OCI-LY7 (cell line): ENCODE data around the gene CHST8. TPM values are rescaled to one million over a fixed set of nuclear protein-coding genes. Genes with fewer than 3 reads are reported as not detected.

ENCODE experiments used
- BruUV-seq: library from RNA; stranded (reverse); fragments of 400-500 nt; replicated peaks from 2 replicates; lab custom pipeline; 2021; lab: Mats Ljungman, UMichigan
- CTCF ChIA-PET: fragments of 300-600 bp; sonication (Branson Sonifier 250); formaldehyde crosslinking; loops from one replicate; lab custom pipeline; 2022; ENCODE audit warnings: antibody characterized with exemption; ENCODE audit not compliant: unreplicated experiment; lab: Charles Lee
- POLR2A ChIA-PET: fragments of 300-600 bp; sonication (Branson Sonifier 250); formaldehyde crosslinking; loops from one replicate; lab custom pipeline; 2022; ENCODE audit warnings: antibody characterized with exemption; lab: Charles Lee
- DNase-seq: peaks from one replicate; pipeline ENCODE4 v3.0.0-alpha.2; 2015; ENCODE audit warnings: low spot score
- H2AFZ ChIP-seq: fragments of 200-600 bp; sonication (generic), shearing (Covaris generic); 2 replicates; pipeline ENCODE4 v1.6.1; 2014; ENCODE audit warnings: mild to moderate bottlenecking, antibody characterized with exemption, low read length, moderate library complexity
- H3K27ac ChIP-seq: fragments of 200-600 bp; sonication (generic); 2 replicates; pipeline ENCODE4 v1.5.1; 2014; ENCODE audit warnings: mixed run types, low read depth, mild to moderate bottlenecking, moderate library complexity, low read length, inconsistent platforms; ENCODE audit not compliant: poor library complexity, severe bottlenecking
- H3K36me3 ChIP-seq: fragments of 200-600 bp; sonication (generic); 2 replicates; pipeline ENCODE4 v1.6.1; 2014; ENCODE audit warnings: mild to moderate bottlenecking, antibody characterized with exemption, low read length, moderate library complexity, mixed read lengths; ENCODE audit not compliant: insufficient read depth
- H3K4me1 ChIP-seq: fragments of 200-600 bp; sonication (generic); 2 replicates; pipeline ENCODE4 v1.5.1; 2014; ENCODE audit warnings: mild to moderate bottlenecking, low read length; ENCODE audit not compliant: insufficient read depth, poor library complexity, severe bottlenecking
- H3K4me2 ChIP-seq: fragments of 200-600 bp; sonication (generic); 2 replicates; pipeline ENCODE4 v1.6.1; 2014; ENCODE audit warnings: mild to moderate bottlenecking, low read length
- H3K4me3 ChIP-seq: fragments of 200-600 bp; sonication (generic); 2 replicates; pipeline ENCODE4 v1.5.1; 2014; ENCODE audit warnings: mild to moderate bottlenecking, low read depth, low read length; ENCODE audit not compliant: poor library complexity, severe bottlenecking
- H3K79me2 ChIP-seq: fragments of 200-600 bp; sonication (generic); 2 replicates; pipeline ENCODE4 v1.6.1; 2016; ENCODE audit warnings: low read depth, mild to moderate bottlenecking, low read length, moderate library complexity, mixed read lengths; ENCODE audit not compliant: insufficient read depth
- H3K9me2 ChIP-seq: fragments of 200-600 bp; sonication (generic); 2 replicates; pipeline ENCODE4 v1.6.1; 2016; ENCODE audit warnings: mild to moderate bottlenecking, low read length, mixed read lengths; ENCODE audit not compliant: insufficient read depth
- H3K9me3 ChIP-seq: fragments of 200-600 bp; sonication (generic); 2 replicates; pipeline ENCODE4 v1.6.1; 2014; ENCODE audit warnings: mild to moderate bottlenecking, mixed run types, low read length, mixed read lengths
- H4K20me1 ChIP-seq: fragments of 200-600 bp; sonication (generic); 2 replicates; pipeline ENCODE4 v1.6.1; 2014; ENCODE audit warnings: mild to moderate bottlenecking, antibody characterized with exemption, low read length, moderate library complexity, mixed read lengths; ENCODE audit not compliant: insufficient read depth
- EZH2phosphoT487 ChIP-seq: fragments of 200-600 bp; sonication (generic); IDR thresholded peaks from 2 replicates; pipeline ENCODE4 v1.6.1; 2018; ENCODE audit warnings: low read depth, borderline replicate concordance, mild to moderate bottlenecking, mixed run types, antibody characterized with exemption, low read length, moderate library complexity, mixed read lengths
- intact Hi-C: fragments of 100-400 bp; cut with micrococcal nuclease; formaldehyde crosslinking; loops from one replicate; pipeline ENCODE4 v1.10.0; 2022; ENCODE audit not compliant: unreplicated experiment
- total RNA-seq, 2 experiments: library from RNA; depleted of rRNA in 1 of 2; stranded (reverse); fragments of >200 nt in 1 of 2; shearing (Covaris generic) in 1 of 2; gene quantifications; 2 replicates each; pipeline ENCODE4 v1.2.3, GENCODE V29; 2014 to 2022
- TF ChIP-seq, protein P1 (sequence below): fragments of 200-600 bp; sonication (generic); conservative IDR thresholded peaks from 2 replicates; pipeline ENCODE4 v1.5.1; 2014; ENCODE audit warnings: mild to moderate bottlenecking, antibody characterized with exemption, low read length, moderate library complexity, mixed read lengths

The CHST8 gene
- total RNA-seq, 2 experiments from 2014 or later, result not detected

DNA sequence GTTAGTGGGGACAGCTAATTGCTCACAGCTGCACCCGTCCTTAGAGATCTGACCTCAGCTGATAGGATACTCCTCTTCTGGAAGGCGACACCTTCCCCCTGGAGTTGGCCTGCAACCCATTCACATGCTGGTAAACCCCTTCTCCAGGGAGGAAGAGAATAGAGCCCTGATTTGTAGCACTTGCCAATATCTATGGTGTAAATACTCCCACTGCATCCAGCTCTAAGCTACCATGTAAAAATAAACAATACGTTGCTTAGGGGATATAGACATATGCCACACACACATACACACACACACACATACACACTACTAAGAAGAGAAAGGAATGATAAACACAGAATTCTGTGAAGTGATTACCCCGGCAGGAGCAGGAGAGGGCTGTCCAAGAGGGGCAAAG is 125.5 kb downstream of the CHST8 start:
- no peak overlapping the region for H3K4me2 ChIP-seq
- DNase-seq, result no peak
- no peaks in the 10 kb centered on the region for H3K36me3 ChIP-seq
- H2AFZ ChIP-seq, result no peak overlapping the region
- H3K9me3 ChIP-seq, result no peaks in the 10 kb centered on the region
- no TSS peak for BruUV-seq
- TF ChIP-seq EZH2phosphoT487, result no peak
- TF ChIP-seq, protein P1, sequence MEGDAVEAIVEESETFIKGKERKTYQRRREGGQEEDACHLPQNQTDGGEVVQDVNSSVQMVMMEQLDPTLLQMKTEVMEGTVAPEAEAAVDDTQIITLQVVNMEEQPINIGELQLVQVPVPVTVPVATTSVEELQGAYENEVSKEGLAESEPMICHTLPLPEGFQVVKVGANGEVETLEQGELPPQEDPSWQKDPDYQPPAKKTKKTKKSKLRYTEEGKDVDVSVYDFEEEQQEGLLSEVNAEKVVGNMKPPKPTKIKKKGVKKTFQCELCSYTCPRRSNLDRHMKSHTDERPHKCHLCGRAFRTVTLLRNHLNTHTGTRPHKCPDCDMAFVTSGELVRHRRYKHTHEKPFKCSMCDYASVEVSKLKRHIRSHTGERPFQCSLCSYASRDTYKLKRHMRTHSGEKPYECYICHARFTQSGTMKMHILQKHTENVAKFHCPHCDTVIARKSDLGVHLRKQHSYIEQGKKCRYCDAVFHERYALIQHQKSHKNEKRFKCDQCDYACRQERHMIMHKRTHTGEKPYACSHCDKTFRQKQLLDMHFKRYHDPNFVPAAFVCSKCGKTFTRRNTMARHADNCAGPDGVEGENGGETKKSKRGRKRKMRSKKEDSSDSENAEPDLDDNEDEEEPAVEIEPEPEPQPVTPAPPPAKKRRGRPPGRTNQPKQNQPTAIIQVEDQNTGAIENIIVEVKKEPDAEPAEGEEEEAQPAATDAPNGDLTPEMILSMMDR, result no peak
- H3K9me2 ChIP-seq, result no peaks in the 10 kb centered on the region
- CTCF ChIA-PET, result no interaction called here
- intact Hi-C loops, result no loop called here
- no peaks in the 10 kb centered on the region for H3K79me2 ChIP-seq
- no peak overlapping the region for H3K4me3 ChIP-seq
- POLR2A ChIA-PET, result no interaction called here
- H3K27ac ChIP-seq, result no peak overlapping the region
- no peaks in the 10 kb centered on the region for H4K20me1 ChIP-seq
- no peaks in the 10 kb centered on the region for H3K4me1 ChIP-seq

DNA sequence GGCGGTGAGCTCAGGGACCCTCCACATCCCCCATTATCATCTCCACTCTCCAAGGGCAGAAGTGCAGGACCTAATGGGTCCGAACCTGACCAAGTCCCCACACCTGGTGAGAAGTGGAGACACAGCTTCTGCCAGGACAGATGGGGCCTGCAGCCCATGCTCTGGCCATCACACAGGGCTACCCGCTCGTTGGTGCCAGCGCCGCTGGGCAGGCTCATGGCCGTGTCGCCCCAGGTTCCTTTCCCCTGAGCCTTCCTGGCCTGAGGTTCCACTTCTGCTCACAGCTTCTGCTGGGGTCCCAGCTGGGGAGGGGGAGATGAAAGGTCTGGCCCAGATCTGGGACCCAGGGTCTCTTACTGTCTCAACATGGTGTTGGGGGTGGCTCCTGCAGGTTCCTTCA is 126.5 kb downstream of the CHST8 start:
- intact Hi-C loops, result no loop called here
- Histone ChIP-seq H4K20me1 (no peaks in the 10 kb centered on the region), H3K27ac (no peak overlapping the region), H3K4me2 (no peak overlapping the region), H3K79me2 (no peaks in the 10 kb centered on the region), H3K36me3 (no peaks in the 10 kb centered on the region), H3K9me2 (no peaks in the 10 kb centered on the region), H3K4me3 (no peak overlapping the region), H2AFZ (no peak overlapping the region), H3K4me1 (no peaks in the 10 kb centered on the region), H3K9me3 (no peaks in the 10 kb centered on the region)
- POLR2A ChIA-PET, result no interaction called here
- CTCF ChIA-PET, result no interaction called here
- no TSS peak for BruUV-seq
- TF ChIP-seq, protein P1, result no peak
- TF ChIP-seq EZH2phosphoT487, result no peak
- no peak for DNase-seq

DNA sequence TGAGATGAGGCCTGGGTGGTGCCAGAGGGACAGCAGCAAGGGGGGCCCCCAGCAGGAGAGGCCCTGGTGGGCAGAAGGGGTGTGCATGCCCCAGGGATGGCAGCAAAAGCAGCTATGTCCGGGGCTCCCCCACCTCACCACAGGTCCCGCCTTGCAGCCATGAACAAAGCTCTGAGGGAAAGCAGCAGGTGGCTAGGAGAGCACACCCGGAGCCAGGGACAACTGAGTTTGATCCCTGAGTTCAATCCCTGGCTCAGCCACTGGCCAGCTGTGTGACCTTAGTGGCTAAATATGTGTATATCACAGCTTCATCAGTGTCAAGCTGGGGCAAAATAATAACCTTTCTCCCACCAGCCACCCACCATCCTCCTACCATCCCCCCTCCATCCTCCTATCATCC is 127.3 kb downstream of the CHST8 start:
- DNase-seq, result no peak
- H4K20me1 ChIP-seq, result no peaks in the 10 kb centered on the region
- intact Hi-C loops, result no loop called here
- no peaks in the 10 kb centered on the region for H3K36me3 ChIP-seq
- CTCF ChIA-PET, result no interaction called here
- H3K9me2 ChIP-seq, result no peaks in the 10 kb centered on the region
- TF ChIP-seq, protein P1, result no peak
- no peak for TF ChIP-seq EZH2phosphoT487
- H3K27ac ChIP-seq, result no peak overlapping the region
- H3K4me2 ChIP-seq, result no peak overlapping the region
- no TSS peak for BruUV-seq
- no peak overlapping the region for H3K4me3 ChIP-seq
- POLR2A ChIA-PET, result interaction anchor here (0.6 kb wide), 1 partner anchor 206 kb away, joined by 3 read pairs; no protein-coding TSS in a partner anchor
- H3K4me1 ChIP-seq, result no peaks in the 10 kb centered on the region
- no peaks in the 10 kb centered on the region for H3K9me3 ChIP-seq
- no peak overlapping the region for H2AFZ ChIP-seq
- H3K79me2 ChIP-seq, result no peaks in the 10 kb centered on the region
